ENCODE results near the gene PIK3R5. TPM values are rescaled to one million over a fixed set of nuclear protein-coding genes. Genes with fewer than 3 reads are reported as not detected.

PIK3R5 gene
- total RNA-seq, 4 donors from 2014 or later: 1.6 to 12.0 (median 8.4) TPM

GRCh38 chr17:8951206-8951605 lies 14.3 kb downstream of the PIK3R5 start:
- Histone ChIP-seq H3K36me3 (no peaks in the 10 kb centered on the region), H3K27me3 (no peaks in the 10 kb centered on the region), H3K4me3 (no peak overlapping the region), H3K4me1 (no peaks in the 10 kb centered on the region), H3K9me3 (no peaks in the 10 kb centered on the region), H3K27ac (no peak overlapping the region)
- TF ChIP-seq POLR2A (IDR thresholded peaks at IDR 0.05): no peak
- intact Hi-C loops (cut with DNase I; ENCODE audit: low total_unique reads): no loop called here
- DNase-seq: no peak

- no peaks in the 10 kb centered on the region for H3K9me3 ChIP-seq
- H3K36me3 ChIP-seq: no peaks in the 10 kb centered on the region
- no peak overlapping the region for H3K27ac ChIP-seq
- DNase-seq: no peak
- no peaks in the 10 kb centered on the region for H3K4me1 ChIP-seq
- intact Hi-C loops (cut with DNase I; ENCODE audit: low total_unique reads): no loop called here
- H3K27me3 ChIP-seq: no peaks in the 10 kb centered on the region
- TF ChIP-seq, protein P1, sequence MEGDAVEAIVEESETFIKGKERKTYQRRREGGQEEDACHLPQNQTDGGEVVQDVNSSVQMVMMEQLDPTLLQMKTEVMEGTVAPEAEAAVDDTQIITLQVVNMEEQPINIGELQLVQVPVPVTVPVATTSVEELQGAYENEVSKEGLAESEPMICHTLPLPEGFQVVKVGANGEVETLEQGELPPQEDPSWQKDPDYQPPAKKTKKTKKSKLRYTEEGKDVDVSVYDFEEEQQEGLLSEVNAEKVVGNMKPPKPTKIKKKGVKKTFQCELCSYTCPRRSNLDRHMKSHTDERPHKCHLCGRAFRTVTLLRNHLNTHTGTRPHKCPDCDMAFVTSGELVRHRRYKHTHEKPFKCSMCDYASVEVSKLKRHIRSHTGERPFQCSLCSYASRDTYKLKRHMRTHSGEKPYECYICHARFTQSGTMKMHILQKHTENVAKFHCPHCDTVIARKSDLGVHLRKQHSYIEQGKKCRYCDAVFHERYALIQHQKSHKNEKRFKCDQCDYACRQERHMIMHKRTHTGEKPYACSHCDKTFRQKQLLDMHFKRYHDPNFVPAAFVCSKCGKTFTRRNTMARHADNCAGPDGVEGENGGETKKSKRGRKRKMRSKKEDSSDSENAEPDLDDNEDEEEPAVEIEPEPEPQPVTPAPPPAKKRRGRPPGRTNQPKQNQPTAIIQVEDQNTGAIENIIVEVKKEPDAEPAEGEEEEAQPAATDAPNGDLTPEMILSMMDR (IDR thresholded peaks at IDR 0.05): no peak
- TF ChIP-seq POLR2A (IDR thresholded peaks at IDR 0.05): no peak
- no peak overlapping the region for H3K4me3 ChIP-seq
These were observed 16.3 kb downstream of the PIK3R5 start for GRCh38 chr17:8949061-8949661.

GRCh38 chr17:8948462-8948861 lies 17.0 kb downstream of the PIK3R5 start:
- Histone ChIP-seq H3K4me1 (no peaks in the 10 kb centered on the region), H3K4me3 (no peak overlapping the region), H3K36me3 (no peaks in the 10 kb centered on the region), H3K27ac (no peak overlapping the region), H3K9me3 (no peaks in the 10 kb centered on the region), H3K27me3 (no peaks in the 10 kb centered on the region)
- intact Hi-C loops (cut with DNase I; ENCODE audit: low total_unique reads): no loop called here
- DNase-seq: no peak
- TF ChIP-seq, protein P1 (IDR thresholded peaks at IDR 0.05): no peak
- no peak for TF ChIP-seq POLR2A (IDR thresholded peaks at IDR 0.05)

GRCh38 chr17:8947201-8947600 lies 18.3 kb downstream of the PIK3R5 start:
- intact Hi-C loops (cut with DNase I; ENCODE audit: low total_unique reads): no loop called here
- no peak overlapping the region for H3K4me3 ChIP-seq

DNA sequence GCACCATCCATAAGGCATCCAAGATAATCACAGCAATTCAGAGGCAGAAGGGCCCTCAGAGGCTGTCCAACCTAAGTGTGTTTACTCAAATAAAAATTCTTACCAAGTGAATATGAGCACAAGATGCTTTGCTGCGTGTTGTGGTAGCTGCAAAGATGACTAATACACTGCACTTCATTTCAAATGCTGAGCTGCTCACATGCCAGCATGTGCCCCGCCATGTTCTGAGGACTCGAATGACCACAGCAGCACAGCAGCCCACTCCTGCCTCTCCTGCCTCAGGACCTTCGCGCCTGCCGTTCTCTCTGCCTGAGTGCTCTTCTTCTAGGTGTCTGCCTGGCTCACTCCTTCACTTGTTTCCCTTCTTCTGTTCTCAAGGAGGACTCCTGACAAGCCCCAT lies 19.0 kb downstream of the PIK3R5 start:
- TF ChIP-seq, protein P1 (IDR thresholded peaks at IDR 0.05): no peak
- no peak for TF ChIP-seq POLR2A (IDR thresholded peaks at IDR 0.05)
- no peak overlapping the region for H3K4me3 ChIP-seq
- intact Hi-C loops (cut with DNase I; ENCODE audit: low total_unique reads): no loop called here
- no peak overlapping the region for H3K27ac ChIP-seq
- no peaks in the 10 kb centered on the region for H3K9me3 ChIP-seq
- no peaks in the 10 kb centered on the region for H3K27me3 ChIP-seq
- no peaks in the 10 kb centered on the region for H3K4me1 ChIP-seq
- DNase-seq: no peak
- no peaks in the 10 kb centered on the region for H3K36me3 ChIP-seq

More at GRCh38 chr17:8947201-8947600, 18.3 kb downstream of the PIK3R5 start:
- Histone ChIP-seq H3K4me1 (no peaks in the 10 kb centered on the region), H3K27me3 (no peaks in the 10 kb centered on the region), H3K9me3 (no peaks in the 10 kb centered on the region), H3K36me3 (no peaks in the 10 kb centered on the region), H3K27ac (no peak overlapping the region)
- TF ChIP-seq, protein P1 (IDR thresholded peaks at IDR 0.05): no peak
- TF ChIP-seq POLR2A (IDR thresholded peaks at IDR 0.05): no peak
- no peak for DNase-seq

- TF ChIP-seq, protein P1 (IDR thresholded peaks at IDR 0.05): no peak
- TF ChIP-seq POLR2A (IDR thresholded peaks at IDR 0.05): no peak
- Histone ChIP-seq H3K4me3 (no peak overlapping the region), H3K4me1 (no peaks in the 10 kb centered on the region), H3K27ac (no peak overlapping the region), H3K9me3 (no peaks in the 10 kb centered on the region), H3K27me3 (no peaks in the 10 kb centered on the region), H3K36me3 (no peaks in the 10 kb centered on the region)
- intact Hi-C loops (cut with DNase I; ENCODE audit: low total_unique reads): no loop called here
- DNase-seq: no peak
These were observed 19.4 kb downstream of the PIK3R5 start for GRCh38 chr17:8946071-8946470.
